C1 segment of cervical spinal cord (tissue), 14 donors: ENCODE measurements around the gene C5orf46.
"Not testable (repeated sequence)": the region's sequence is repeated elsewhere in the genome, so short reads cannot be mapped to it uniquely, and the experiment has no call there.

ENCODE experiments used
- DNase-seq, 14 donors: peaks; one replicate each; lab custom pipeline; 2025; lab: John Stamatoyannopoulos, UW

Gene C5orf46

DNA sequence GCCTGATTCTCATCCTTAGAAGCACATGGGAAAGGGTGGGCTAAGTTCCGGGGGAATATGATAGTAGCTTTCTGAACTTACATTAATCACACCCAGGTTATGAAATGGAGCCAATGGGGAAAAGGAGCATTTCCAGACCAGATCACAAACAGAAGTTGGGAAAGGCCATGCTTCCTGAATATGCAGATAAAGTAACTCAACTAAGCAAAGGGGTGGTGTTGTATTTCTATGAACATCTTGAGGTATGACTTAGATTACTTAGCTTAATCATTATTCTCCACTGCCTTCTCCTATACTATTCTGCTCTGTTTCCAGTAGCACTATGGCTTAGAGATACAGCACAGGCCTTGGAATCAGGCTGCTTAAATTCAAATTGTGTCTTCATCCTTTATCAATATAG, 10.5 kb downstream of the C5orf46 start:
- no peak for DNase-seq

DNA sequence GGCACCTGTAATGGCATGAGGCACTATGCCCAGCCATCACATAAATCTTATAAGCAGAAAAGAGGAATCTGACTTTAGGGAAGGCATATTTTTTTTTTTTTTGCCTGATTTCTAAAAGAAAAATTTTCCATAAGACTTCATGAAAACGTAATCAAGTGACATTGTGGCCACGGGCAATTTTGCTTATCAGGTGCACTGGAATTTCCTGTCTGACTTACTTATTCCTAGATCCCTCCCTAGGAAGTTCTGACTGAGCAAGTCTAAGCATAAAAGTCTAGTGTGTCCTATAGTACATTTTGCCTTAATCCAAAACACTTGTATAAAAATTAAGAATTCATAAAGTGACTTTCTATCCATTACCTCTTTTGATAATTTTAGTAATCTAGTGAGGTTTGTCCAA, 12.5 kb downstream of the C5orf46 start:
- no peak for DNase-seq

DNA sequence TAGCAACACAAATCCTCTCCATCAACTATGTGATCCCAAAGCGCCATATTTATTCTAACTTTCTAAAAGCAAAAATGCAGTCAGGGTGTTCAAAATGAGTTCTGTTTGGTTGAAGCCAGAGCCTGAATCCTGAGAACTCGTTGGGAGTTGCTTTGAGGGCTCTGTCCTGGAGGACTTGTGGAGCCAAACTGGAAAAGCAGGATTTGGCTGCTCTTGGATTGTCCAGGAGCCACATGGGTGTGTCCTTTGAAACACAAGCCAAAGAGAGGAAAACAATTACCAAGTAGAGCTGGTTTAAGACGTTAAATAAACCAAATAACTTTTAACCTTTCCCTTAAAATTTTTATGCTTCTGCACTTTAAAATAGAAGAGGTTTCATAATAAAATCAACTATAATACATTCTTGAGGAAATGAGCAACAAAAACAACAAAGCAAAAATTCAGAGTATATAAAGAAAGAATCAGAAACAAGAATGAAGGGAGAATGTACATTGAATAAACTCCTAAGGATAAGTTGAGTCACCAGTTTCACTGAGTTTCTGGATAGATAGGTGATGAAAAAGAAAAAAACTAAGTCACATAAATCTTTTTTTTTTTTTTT, 13.5 kb downstream of the C5orf46 start:
- DNase-seq: no peak

DNA sequence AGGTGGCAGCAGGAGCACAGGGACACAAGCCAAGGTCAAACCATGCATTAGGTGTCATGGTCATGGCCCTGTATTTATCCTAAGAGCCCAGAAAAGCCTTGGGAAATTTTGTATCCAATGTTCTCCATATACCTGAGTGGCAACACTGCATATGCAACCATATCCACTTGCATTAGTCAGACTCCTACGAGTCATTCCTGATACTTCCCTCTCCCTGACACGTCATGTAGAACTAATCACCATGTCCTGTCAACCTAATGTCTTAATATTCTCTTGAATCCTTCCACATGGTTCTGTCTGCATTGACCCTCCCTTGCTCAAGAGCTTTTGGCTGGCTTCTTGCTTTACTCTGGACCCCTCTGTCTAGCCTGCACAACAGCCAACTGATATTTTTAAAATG, 18.4 kb downstream of the C5orf46 start:
- no peak for DNase-seq

DNA sequence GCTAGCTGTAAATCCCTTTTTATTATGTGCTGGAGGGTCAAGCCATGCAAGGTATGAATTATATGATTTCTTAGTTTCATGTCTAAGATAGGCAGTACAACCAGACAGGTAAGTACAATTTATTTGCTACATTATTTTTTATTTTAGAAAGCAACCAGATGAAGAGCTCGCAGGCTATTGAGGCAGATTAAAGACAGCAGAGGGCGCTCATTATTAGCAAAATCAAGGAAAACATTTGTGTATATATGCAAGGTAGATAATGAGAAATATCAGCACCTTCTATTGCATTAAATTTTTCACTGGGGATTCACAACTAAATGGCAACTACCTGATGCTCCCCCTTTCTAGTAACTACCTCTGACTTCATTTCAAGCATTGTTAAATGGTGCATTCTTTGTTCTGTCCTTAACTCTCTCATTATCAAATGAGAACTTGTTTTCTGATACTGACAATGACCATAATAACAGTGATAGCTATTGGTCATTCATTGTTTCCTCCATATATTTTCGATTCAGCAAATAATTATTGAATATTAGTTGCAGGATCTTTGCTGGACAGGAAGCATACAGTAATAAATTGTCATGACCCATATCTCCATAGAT, 19.2 kb downstream of the C5orf46 start:
- DNase-seq: peak in 2 of 14 donors; percentile 2 to 39

DNA sequence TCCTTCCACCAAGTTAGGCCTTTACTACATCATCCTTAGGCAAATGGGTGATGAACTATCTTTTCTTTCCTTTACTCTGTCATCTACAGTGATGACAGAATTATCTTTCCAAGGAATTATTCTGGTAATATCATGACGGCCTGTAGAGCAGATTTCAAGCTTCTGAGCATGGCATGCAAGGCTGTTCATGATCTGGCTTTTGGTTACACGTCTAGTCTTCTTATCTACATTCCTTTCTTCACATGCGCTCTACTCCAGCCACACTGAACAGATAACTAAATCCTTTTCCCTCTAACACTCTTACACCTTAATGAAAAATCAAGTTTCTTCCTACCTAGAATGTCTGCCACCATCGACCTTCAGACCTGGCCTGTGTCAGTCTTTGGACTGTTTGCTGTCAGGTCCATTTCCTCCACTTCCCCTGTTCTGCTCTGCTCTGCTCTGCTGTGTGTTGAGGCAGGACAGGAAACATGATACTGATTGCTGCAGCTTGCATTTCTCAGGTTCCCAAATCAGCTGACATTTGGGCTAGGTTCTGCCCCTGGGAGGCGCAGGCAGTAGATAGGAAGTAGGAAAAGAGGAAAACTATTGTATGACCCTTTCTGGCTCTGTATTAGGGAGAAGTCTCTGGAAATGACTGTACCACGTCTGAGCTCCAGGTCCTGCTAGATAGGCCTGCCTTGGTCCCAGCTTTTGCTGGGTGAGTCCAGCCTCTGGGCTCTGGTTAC, 23.6 kb downstream of the C5orf46 start:
- DNase-seq: no peak

DNA sequence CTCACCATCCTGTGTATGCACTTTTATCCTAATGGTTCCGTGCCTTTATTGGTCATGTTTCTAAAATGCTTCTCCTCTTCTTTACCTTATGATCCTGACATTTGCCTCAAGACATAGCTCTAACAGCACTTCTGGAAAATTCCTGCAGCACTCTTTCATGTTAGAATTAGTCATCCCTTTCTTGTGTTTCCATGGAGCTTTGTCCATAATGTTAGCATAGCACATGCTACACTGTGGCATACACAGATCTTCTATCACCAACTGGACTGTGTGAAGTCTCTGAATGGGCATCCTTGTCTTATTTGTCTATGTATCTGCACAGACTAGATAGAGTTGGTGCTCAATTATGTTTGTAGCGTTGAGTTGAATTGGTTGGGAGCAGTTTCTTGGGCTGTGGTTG, 25.9 kb downstream of the C5orf46 start:
- DNase-seq: no peak

DNA sequence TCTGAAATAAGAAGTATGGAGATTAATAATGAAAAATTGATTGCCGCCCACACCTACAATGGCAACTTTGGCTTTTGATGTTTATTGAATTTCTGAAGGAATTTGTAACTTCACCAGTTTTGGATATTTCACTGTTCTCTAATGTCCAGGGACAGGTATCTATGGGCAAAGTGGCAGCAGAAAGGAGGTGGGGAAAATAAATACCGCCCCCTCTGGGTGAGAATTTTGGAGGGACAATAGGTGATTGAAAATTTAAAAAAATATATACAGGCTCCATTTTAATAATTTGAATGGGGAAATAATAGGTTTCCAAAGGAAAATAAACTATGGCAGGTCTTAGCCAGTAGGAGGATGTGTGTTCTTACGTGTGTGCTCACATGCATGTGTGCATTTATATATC, 26.6 kb downstream of the C5orf46 start:
- DNase-seq: no peak

DNA sequence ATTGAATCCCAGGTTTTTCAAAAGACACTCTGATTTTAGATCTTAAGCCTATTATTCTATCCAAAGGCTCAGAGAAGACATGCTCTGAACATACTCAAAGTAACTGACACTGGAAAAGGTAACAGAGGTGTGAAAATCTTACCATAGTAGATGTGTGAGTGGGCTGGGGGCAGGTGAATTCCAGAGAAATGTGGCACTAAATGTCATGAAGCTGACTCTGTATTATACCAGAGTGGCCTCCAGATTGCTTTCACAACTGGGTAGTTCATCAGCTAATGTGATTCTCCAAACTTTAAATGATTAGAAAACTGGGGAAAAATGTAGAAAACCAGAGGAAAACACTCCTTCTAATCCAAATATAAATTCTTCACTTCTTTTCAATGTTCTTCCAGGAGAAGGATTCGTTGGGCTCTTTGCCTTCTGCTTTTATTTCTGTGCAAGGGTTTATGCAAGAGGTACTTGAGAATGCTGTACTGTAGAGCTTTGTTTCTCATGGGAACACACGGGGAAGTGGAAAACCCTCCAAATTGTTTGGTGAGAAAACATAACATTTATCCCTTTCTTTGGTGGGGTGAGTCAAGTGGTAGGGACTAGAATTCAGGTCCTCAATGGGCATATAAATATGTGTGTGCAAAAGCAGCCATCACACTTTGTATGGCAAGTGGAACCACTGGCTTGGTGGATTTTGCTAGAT, 28.1 kb downstream of the C5orf46 start, which contains the start of gene SCGB3A2:
TSS of gene SCGB3A2 (plus strand) at position 646 of the 694 bp plus-strand sequence. CDS start 93 bp downstream, outside the sequence.
- DNase-seq: no peak

DNA sequence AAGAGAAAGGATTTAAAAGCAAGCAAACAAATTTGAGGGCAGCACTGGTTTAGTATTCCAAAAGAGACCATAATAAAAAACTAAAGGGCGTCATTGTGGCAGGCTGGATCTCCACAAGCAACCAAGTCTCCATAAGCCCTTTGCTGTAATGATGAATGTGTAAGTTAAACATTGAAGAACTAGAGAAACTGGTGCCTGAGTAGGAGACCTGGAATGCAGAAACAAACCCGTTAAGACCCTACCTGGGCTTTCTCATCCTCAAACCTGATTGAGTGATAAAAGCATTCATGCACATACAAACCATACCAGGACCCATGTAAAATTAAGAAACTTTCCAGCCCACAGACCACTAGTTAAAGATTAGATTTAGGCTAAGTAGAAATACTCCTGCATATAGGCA, 29.7 kb downstream of the C5orf46 start:
- no peak for DNase-seq

DNA sequence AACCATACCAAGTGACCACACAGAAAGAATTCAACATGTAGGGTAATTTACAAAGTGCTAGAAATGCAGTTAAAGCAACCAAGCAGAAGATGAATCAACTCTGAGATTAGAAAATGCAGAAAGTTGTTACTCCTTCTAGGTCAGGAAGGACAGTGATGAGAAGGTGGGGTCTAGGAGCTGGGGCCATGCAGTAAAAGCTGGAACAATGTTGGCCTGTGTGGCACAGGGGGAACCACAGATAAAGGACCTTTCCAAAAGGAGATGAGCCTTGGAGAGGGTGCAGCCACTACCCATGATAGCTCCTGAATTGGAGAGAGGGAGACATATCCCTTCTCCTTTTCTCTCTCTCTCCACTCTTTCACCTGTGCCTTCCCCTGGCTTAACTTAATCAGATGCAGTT, 30.2 kb downstream of the C5orf46 start:
- DNase-seq: no peak

DNA sequence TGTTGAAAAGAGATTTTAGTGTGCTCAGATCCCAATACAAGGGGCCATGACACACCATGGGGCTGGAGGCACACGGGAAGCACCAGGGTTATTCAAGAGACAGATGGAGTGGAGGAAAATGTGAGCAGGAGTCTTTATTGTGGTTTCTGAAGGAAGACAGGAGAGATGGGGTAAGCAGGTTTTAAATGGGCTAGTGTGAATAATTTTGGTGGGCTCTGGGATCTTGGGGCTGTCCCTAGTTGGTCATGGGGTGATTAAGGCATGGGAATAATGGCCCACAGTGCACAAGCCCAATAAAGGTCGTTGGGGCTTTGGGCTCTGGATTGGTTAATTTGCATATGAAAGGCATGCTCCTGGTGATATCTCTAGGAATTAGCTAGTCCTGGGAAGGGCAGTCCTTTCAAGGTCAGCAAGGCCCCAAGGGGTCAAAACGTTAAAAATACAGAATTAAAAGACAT, 31.4 kb downstream of the C5orf46 start:
- DNase-seq: no peak

DNA sequence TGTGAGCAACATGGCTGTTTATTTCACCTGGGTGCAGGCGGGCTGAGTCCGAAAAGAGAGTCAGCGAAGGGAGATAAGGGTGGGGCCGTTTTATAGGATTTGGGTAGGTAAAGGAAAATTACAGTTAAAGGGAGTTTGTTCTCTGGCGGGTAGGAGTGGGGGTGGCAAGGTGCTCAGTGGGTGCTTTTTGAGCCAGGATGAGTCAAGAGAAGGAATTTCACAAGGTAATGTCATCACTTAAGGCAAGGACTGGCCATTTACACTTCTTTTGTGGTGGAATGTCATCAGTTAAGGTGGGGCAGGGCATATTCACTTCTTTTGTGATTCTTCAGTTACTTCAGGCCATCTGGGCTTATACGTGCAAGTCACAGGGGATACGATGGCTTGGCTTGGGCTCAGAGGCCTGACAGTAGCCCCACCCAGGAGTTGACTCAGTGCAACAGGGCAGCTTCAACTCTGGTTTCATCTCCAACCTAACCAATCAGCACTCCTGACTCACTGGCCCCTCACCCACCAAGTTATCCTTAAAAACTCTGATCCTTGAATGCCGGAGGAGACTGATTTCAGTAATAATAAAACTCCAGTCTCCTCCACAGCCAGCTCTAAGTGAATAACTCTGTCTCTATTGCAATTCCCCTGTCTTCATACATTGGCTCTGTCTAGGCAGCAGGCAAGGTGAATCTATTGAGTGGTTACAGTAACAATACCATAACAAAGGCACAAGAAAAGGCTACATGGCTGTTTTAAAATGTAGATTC, 32.0 kb downstream of the C5orf46 start:
- DNase-seq: not testable (repeated sequence)

DNA sequence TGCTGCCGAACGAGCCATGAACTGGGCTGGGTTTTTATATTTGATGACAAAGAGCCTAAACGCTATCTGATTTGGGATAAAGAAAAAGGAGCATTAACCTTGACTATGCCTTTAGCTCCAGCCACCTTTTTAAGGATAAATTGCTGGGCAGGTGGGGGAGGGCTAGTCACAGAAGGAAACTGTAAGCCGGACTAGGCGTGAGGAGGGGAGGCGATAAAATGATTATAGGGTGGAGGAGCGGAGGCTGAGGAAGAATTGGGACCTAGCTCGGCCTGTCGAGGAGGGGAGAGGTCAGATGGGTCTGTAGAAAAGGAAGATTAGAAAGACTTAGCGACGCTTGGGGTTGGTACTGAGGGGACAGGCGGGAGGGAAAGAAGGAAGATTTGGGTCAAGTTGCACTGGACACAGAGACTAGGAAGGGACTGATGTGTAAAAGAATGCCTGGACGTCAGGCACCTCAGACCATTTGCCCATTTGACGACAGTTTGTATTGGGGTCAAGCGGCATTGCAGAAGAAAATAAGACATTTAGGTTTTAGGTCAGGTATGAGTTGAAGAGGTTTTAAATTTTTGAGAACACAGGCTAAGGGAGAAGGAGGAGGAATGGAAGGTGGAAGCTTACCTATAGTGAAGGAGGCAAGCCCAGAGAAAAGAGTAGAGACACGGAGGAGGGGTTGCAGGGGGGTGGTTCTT, 33.4 kb downstream of the C5orf46 start:
- DNase-seq: not testable (repeated sequence)

DNA sequence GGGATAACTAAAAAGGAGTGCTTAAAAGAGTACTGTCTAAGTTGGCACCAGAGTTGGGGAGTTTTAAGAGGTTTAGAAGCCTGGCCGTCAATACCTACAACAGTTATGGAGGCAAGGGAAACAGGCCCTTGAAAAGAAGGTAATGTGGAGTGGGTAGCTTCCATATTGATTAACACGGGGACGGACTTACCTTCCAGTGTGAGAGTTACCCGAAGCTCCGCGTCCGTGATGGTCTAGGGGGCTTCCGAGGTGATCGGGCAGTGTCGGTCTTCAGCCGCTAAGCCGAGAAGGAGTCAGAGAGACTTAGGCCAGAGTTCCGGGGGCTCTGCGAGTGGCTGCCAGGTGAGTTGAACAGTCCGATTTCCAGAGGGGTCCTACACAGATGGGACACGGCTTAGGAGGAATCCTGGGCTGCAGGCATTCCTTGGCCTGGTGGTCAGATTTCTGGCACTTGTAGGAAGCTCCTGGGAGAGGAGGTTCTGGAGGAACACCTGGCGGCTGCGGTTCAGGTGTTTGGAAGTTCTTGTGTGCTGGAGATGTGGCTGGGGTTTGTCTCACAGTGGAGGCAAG, 34.3 kb downstream of the C5orf46 start:
- not testable (repeated sequence) for DNase-seq

DNA sequence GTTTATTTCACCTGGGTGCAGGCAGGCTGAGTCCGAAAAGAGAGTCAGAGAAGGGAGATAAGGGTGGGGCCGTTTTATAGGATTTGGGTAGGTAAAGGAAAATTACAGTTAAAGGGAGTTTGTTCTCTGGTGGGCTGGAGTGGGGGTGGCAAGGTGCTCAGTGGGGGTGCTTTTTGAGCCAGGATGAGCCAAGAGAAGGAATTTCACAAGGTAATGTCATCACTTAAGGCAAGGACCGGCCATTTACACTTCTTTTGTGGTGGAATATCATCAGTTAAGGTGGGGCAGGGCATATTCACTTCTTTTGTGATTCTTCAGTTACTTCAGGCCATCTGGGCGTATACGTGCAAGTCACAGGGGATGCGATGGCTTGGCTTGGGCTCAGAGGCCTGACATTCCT, 36.4 kb downstream of the C5orf46 start:
- not testable (repeated sequence) for DNase-seq

DNA sequence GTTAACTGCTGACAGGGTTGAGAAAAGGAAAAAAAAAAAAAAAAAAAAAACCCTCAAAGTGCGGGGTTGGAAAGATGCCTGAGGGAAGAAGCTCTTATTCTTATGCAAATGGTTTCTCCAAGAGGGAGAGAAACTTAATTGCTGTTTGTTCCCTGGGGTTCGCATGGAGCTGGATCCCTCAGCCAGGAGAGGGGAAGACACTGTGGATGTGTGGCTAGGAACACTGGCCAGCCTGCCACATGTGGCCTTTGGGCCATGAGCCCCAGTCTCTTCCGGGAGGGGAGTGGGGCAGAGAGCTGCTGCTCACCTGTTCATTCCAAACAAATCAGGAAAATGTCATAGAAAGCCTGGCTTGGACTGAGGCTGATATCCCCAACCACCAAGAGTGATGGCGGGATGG, 37.2 kb downstream of the C5orf46 start:
- DNase-seq: no peak

DNA sequence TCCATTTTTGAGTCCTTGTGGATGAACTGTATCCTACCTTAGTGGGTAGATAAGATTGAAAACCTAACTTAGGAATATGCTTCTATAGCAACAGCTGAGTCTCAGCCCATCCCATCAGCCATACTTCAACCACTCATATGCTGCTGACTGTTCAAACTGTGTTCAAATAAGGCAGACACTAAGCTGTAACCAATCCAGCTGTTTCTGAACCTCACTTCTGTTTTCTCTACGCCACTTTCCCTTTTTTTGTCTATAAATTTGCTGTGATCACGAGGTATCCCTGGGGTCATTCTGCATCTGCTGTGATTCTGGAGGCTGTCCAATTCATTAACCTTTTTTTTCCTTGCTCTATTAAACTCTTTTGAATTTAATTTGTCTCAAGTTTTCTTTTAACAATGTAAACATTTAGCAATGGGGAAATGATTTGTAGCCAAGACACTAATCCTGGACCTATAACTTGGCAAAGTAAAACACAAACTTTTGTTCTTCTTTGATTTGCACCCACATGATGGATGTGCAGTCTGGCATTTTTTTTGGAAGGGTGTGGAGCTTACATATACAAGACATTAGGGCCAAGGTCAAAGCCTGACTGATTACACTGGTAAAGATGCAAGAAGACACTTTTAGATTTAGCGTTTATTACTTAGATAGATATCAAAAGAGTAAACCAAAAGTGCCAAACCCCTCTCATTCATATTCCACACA, 42.7 kb downstream of the C5orf46 start:
- DNase-seq: no peak

DNA sequence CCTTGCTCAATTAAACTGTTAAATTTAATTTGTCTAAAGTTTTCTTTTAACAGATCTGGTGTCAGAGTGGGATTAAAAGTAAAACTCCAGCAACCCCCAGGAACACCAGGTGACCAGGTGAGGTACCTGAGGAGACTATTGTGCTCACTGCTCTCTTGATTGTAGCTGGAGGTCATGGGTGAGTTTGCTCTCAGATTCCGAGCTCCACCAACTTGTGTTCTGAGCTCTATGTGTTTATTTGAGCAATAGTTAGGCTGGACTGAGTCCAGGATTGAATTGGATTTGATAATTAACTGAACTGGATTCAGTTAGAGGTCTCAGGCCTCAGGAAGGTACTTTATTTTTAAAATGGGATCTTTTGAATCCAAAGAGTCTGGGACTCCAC, 45.7 kb downstream of the C5orf46 start:
- no peak for DNase-seq
